Peyer's patch (tissue), 4 donors: ENCODE measurements around the gene ACSL1. TPM values are rescaled to one million over a fixed set of nuclear protein-coding genes. Genes with fewer than 3 reads are reported as not detected.

Source experiments
- DNase-seq, 3 donors: peaks; one replicate each; pipeline ENCODE4 v3.0.0-alpha.2; 2017 to 2019
- H3K27ac ChIP-seq, 4 donors: fragments of 200-600 bp; sonication (generic); one replicate each; pipeline ENCODE4 v1.5.1; 2016 to 2019
- H3K27me3 ChIP-seq, 2 donors: fragments of 200-600 bp; sonication (generic); one replicate each; pipeline ENCODE4 v1.5.1; 2019
- H3K36me3 ChIP-seq, 3 donors: fragments of 200-600 bp; sonication (generic); one replicate each; pipeline ENCODE4 v1.5.1; 2016 to 2019
- H3K4me1 ChIP-seq, 4 donors: fragments of 200-600 bp; sonication (generic); one replicate each; pipeline ENCODE4 v1.5.1; 2016 to 2019
- H3K4me3 ChIP-seq, 4 donors: fragments of 200-600 bp; sonication (generic); 1 replicate in 3 of 4; 2 replicates in 1 of 4; pipeline ENCODE4 v1.5.1; 2016 to 2019; ENCODE audit warnings: mild to moderate bottlenecking in 1 of 4
- H3K9me3 ChIP-seq, 4 donors: fragments of 200-600 bp; sonication (generic); one replicate each; pipeline ENCODE4 v1.5.1; 2016 to 2019; ENCODE audit warnings: mild to moderate bottlenecking in 1 of 4
- POLR2A ChIP-seq, 2 donors: fragments of 450-650 bp; IDR thresholded peaks; one replicate each; pipeline ENCODE4 v1.5.1; 2017; ENCODE audit warnings: antibody characterized with exemption in 2 of 2, mild to moderate bottlenecking in 2 of 2, moderate library complexity in 2 of 2
- total RNA-seq, 4 donors: library from RNA; depleted of rRNA; stranded (reverse); fragments of >200 nt; gene quantifications; one replicate each; pipeline ENCODE4 v1.1.0, GENCODE V29; 2016
- TF ChIP-seq, protein P1 (sequence below), 6 experiments: fragments of 450-650 bp in 4 of 6; fragments of 200-600 bp in 2 of 6; sonication (generic) in 1 of 6; IDR thresholded peaks; one replicate each; pipeline ENCODE4 v1.5.1; 2017 to 2019; ENCODE audit warnings: antibody characterized with exemption in 6 of 6, mild to moderate bottlenecking in 3 of 6, moderate library complexity in 1 of 6

ACSL1 gene
- total RNA-seq, 4 donors from 2014 or later = 14.9 to 23.1 (median 18.1) TPM

DNA sequence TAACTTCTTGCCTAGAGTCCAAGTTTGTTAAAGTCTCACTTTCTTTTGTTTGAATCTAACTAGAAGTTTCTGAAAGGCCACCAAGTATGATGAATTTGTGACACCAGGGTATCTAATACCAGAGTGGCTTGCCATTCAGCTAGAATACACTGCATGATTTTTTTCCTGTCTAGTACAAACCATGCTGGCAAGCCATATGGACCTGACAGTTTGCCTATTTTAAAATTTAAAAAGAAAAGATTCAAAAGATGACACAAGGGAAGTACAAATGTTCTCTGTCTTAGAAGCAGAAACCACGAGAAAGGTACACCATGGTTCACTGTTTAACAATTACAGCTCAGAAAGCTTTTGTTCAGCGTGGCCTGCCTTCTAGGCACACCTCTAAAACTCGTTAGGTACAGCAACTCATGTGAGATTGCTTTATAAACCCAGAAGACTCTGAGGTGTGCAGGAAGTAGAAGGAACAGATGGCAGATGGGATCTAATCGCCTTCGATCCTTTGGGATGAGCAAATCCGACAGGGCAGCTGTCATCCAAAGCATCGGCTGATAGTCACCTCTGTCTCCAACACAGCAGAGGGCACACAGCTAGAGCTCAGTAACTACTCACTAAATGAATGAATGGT, 56.5 kb downstream of the ACSL1 start:
- Histone ChIP-seq H3K27me3 (no peaks in the 10 kb centered on the region), H3K4me3 (no peak overlapping the region), H3K9me3 (no peaks in the 10 kb centered on the region), H3K27ac (no peak overlapping the region), H3K36me3 (peaks cover 0 to 42% (median 0%) of the 10 kb centered on the region in 3 donors), H3K4me1 (no peaks in the 10 kb centered on the region)
- TF ChIP-seq, protein P1, sequence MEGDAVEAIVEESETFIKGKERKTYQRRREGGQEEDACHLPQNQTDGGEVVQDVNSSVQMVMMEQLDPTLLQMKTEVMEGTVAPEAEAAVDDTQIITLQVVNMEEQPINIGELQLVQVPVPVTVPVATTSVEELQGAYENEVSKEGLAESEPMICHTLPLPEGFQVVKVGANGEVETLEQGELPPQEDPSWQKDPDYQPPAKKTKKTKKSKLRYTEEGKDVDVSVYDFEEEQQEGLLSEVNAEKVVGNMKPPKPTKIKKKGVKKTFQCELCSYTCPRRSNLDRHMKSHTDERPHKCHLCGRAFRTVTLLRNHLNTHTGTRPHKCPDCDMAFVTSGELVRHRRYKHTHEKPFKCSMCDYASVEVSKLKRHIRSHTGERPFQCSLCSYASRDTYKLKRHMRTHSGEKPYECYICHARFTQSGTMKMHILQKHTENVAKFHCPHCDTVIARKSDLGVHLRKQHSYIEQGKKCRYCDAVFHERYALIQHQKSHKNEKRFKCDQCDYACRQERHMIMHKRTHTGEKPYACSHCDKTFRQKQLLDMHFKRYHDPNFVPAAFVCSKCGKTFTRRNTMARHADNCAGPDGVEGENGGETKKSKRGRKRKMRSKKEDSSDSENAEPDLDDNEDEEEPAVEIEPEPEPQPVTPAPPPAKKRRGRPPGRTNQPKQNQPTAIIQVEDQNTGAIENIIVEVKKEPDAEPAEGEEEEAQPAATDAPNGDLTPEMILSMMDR (IDR thresholded peaks at IDR 0.05) = no peak
- TF ChIP-seq POLR2A (IDR thresholded peaks at IDR 0.05) = no peak
- DNase-seq = no peak

- Histone ChIP-seq H3K9me3 (no peaks in the 10 kb centered on the region), H3K27me3 (no peaks in the 10 kb centered on the region), H3K4me3 (no peak overlapping the region), H3K27ac (no peak overlapping the region), H3K36me3 (peaks cover 0 to 40% (median 0%) of the 10 kb centered on the region in 3 donors), H3K4me1 (no peaks in the 10 kb centered on the region)
- TF ChIP-seq, protein P1 (IDR thresholded peaks at IDR 0.05) = no peak
- no peak for TF ChIP-seq POLR2A (IDR thresholded peaks at IDR 0.05)
- no peak for DNase-seq
Observed at GRCh38 chr4:184768296-184768695, 57.5 kb downstream of the ACSL1 start.

GRCh38 chr4:184766446-184766845, 59.3 kb downstream of the ACSL1 start:
- Histone ChIP-seq H3K4me3 (no peak overlapping the region), H3K36me3 (peaks cover 0 to 40% (median 0%) of the 10 kb centered on the region in 3 donors), H3K9me3 (no peaks in the 10 kb centered on the region), H3K4me1 (no peaks in the 10 kb centered on the region), H3K27me3 (no peaks in the 10 kb centered on the region), H3K27ac (no peak overlapping the region)
- no peak for DNase-seq
- TF ChIP-seq POLR2A (IDR thresholded peaks at IDR 0.05) = no peak

- no peak for DNase-seq
- Histone ChIP-seq H3K27me3 (no peaks in the 10 kb centered on the region), H3K4me3 (no peak overlapping the region), H3K36me3 (peaks cover 0 to 39% (median 0%) of the 10 kb centered on the region in 3 donors), H3K9me3 (no peaks in the 10 kb centered on the region), H3K4me1 (no peaks in the 10 kb centered on the region), H3K27ac (no peak overlapping the region)
- TF ChIP-seq, protein P1 (IDR thresholded peaks at IDR 0.05) = no peak
- no peak for TF ChIP-seq POLR2A (IDR thresholded peaks at IDR 0.05)
Observed at GRCh38 chr4:184765473-184766340, 60.1 kb downstream of the ACSL1 start.

- no peak overlapping the region for H3K4me3 ChIP-seq
- H3K27ac ChIP-seq = no peak overlapping the region
- no peaks in the 10 kb centered on the region for H3K4me1 ChIP-seq
- TF ChIP-seq POLR2A (IDR thresholded peaks at IDR 0.05) = no peak
- TF ChIP-seq, protein P1 (IDR thresholded peaks at IDR 0.05) = no peak
- H3K27me3 ChIP-seq = no peaks in the 10 kb centered on the region
- H3K36me3 ChIP-seq = peaks cover 0 to 39% (median 0%) of the 10 kb centered on the region in 3 donors
- no peak for DNase-seq
- no peaks in the 10 kb centered on the region for H3K9me3 ChIP-seq
Observed at GRCh38 chr4:184764601-184765000, 61.2 kb downstream of the ACSL1 start.
